KMS-11 (cell line): ENCODE data around the gene GNB5.

Experiments
- H2AFZ ChIP-seq: fragments of 200-600 bp; sonication (generic); 2 replicates; pipeline ENCODE4 v1.6.1; 2016; ENCODE audit warnings: antibody characterized with exemption, mixed run types, low read depth
- H3K27ac ChIP-seq: fragments of 200-600 bp; sonication (generic); 2 replicates; pipeline ENCODE4 v1.6.1; 2016; ENCODE audit warnings: mild to moderate bottlenecking, mixed run types
- H3K27me3 ChIP-seq: fragments of 200-600 bp; sonication (generic); 2 replicates; pipeline ENCODE4 v1.6.1; 2017; ENCODE audit warnings: mild to moderate bottlenecking, low read depth, mixed run types, moderate library complexity; ENCODE audit not compliant: insufficient read depth
- H3K36me3 ChIP-seq: fragments of 200-600 bp; sonication (generic); 2 replicates; pipeline ENCODE4 v1.6.1; 2017; ENCODE audit warnings: mild to moderate bottlenecking, mixed run types; ENCODE audit not compliant: insufficient read depth
- H3K4me1 ChIP-seq: fragments of 200-600 bp; sonication (generic); 2 replicates; pipeline ENCODE4 v1.6.1; 2016; ENCODE audit warnings: mild to moderate bottlenecking, low read depth, mixed run types; ENCODE audit not compliant: poor library complexity, severe bottlenecking
- H3K4me2 ChIP-seq: fragments of 200-600 bp; sonication (generic); 2 replicates; pipeline ENCODE4 v1.7.0; 2016; ENCODE audit warnings: mild to moderate bottlenecking, mixed run types
- H3K4me3 ChIP-seq: fragments of 200-600 bp; sonication (generic); IDR thresholded peaks from 2 replicates; pipeline ENCODE4 v1.6.1; 2017; ENCODE audit warnings: low read depth, low read length, mixed read lengths; ENCODE audit not compliant: insufficient read depth
- H3K79me2 ChIP-seq: fragments of 200-600 bp; sonication (generic); 2 replicates; pipeline ENCODE4 v1.6.1; 2016; ENCODE audit warnings: low read depth, mixed run types; ENCODE audit not compliant: insufficient read depth
- H3K9ac ChIP-seq: fragments of 200-600 bp; sonication (generic); 2 replicates; pipeline ENCODE4 v1.6.1; 2016; ENCODE audit warnings: mild to moderate bottlenecking, mixed run types
- H4K20me1 ChIP-seq: fragments of 200-600 bp; sonication (generic); 2 replicates; pipeline ENCODE4 v1.6.1; 2016; ENCODE audit warnings: mild to moderate bottlenecking, mixed run types; ENCODE audit not compliant: insufficient read depth
- CTCF ChIP-seq: fragments of 200-600 bp; sonication (generic); conservative IDR thresholded peaks from 2 replicates; pipeline ENCODE4 v1.6.1; 2017; ENCODE audit warnings: low read depth, mild to moderate bottlenecking, antibody characterized with exemption, low read length, moderate library complexity, mixed read lengths

GNB5 gene

GRCh38 chr15:52218371-52218770 lies 27.2 kb upstream of the GNB5 start:
- Histone ChIP-seq H3K27ac (no peak overlapping the region), H3K4me2 (no peak overlapping the region), H3K9ac (no peak overlapping the region), H3K79me2 (no peaks in the 10 kb centered on the region), H4K20me1 (no peaks in the 10 kb centered on the region), H3K36me3 (no peaks in the 10 kb centered on the region), H2AFZ (no peak overlapping the region), H3K27me3 (no peaks in the 10 kb centered on the region), H3K4me3 (no peak overlapping the region), H3K4me1 (peaks cover 5% of the 10 kb centered on the region)
- no peak for TF ChIP-seq CTCF

GRCh38 chr15:52217186-52217585 lies 26.0 kb upstream of the GNB5 start:
- Histone ChIP-seq H3K79me2 (no peaks in the 10 kb centered on the region), H3K27ac (no peak overlapping the region), H4K20me1 (no peaks in the 10 kb centered on the region), H3K27me3 (no peaks in the 10 kb centered on the region), H3K4me2 (no peak overlapping the region), H3K36me3 (no peaks in the 10 kb centered on the region), H2AFZ (no peak overlapping the region), H3K4me3 (no peak overlapping the region), H3K9ac (no peak overlapping the region), H3K4me1 (peaks cover 5% of the 10 kb centered on the region)
- TF ChIP-seq CTCF: 0 out of 2 replicates have a peak, but pooled peaks have one; percentile 27

- H3K4me1 ChIP-seq: no peaks in the 10 kb centered on the region
- no peaks in the 10 kb centered on the region for H3K27me3 ChIP-seq
- no peaks in the 10 kb centered on the region for H4K20me1 ChIP-seq
- H3K36me3 ChIP-seq: no peaks in the 10 kb centered on the region
- no peak overlapping the region for H3K4me3 ChIP-seq
- no peak for TF ChIP-seq CTCF
- no peak overlapping the region for H3K9ac ChIP-seq
- no peak overlapping the region for H3K27ac ChIP-seq
- H3K79me2 ChIP-seq: no peaks in the 10 kb centered on the region
- H2AFZ ChIP-seq: no peak overlapping the region
- no peak overlapping the region for H3K4me2 ChIP-seq
Measured at GRCh38 chr15:52214553-52214952, 23.4 kb upstream of the GNB5 start.

GRCh38 chr15:52213206-52213605 lies 22.0 kb upstream of the GNB5 start:
- Histone ChIP-seq H3K27me3 (no peaks in the 10 kb centered on the region), H3K4me2 (no peak overlapping the region), H3K79me2 (no peaks in the 10 kb centered on the region), H4K20me1 (no peaks in the 10 kb centered on the region), H3K9ac (no peak overlapping the region), H3K27ac (no peak overlapping the region), H3K4me1 (no peaks in the 10 kb centered on the region), H3K36me3 (no peaks in the 10 kb centered on the region), H3K4me3 (no peak overlapping the region), H2AFZ (no peak overlapping the region)
- no peak for TF ChIP-seq CTCF
